Spleen (tissue), 11 donors: ENCODE measurements around the gene CCNB3. TPM values are rescaled to one million over a fixed set of nuclear protein-coding genes. Genes with fewer than 3 reads are reported as not detected.
"Not testable (repeated sequence)": the region's sequence is repeated elsewhere in the genome, so short reads cannot be mapped to it uniquely, and the experiment has no call there.

ENCODE experiments used
- DNase-seq: peaks from one replicate; pipeline ENCODE4 v3.0.0-alpha.2; 2020
- H3K27ac ChIP-seq, 8 donors: fragments of 200-600 bp; sonication (generic) in 7 of 8; 1 replicate in 4 of 8; 2 replicates in 4 of 8; pipeline versions ENCODE4 v1.5.0 to v1.8.0; 2016 to 2021; ENCODE audit warnings: inconsistent platforms in 4 of 8, mild to moderate bottlenecking in 4 of 8, moderate library complexity in 1 of 8
- H3K27me3 ChIP-seq, 7 donors: fragments of 200-600 bp; sonication (generic) in 6 of 7; replicated peaks in 1 of 7; 1 replicate in 4 of 7; 2 replicates in 3 of 7; pipeline versions ENCODE4 v1.5.0 to v1.8.0; 2016 to 2021; ENCODE audit warnings: inconsistent platforms in 3 of 7, mild to moderate bottlenecking in 1 of 7
- H3K36me3 ChIP-seq, 6 donors: fragments of 200-600 bp; sonication (generic) in 5 of 6; 1 replicate in 4 of 6; 2 replicates in 2 of 6; pipeline versions ENCODE4 v1.5.0 to v1.8.0; 2016 to 2021; ENCODE audit warnings: inconsistent platforms in 2 of 6
- H3K4me1 ChIP-seq, 6 donors: fragments of 200-600 bp; sonication (generic) in 5 of 6; 1 replicate in 3 of 6; 2 replicates in 3 of 6; pipeline versions ENCODE4 v1.5.0 to v1.8.0; 2016 to 2021; ENCODE audit warnings: inconsistent platforms in 3 of 6
- H3K4me3 ChIP-seq, 8 donors: fragments of 200-600 bp; sonication (generic) in 7 of 8; 1 replicate in 4 of 8; 2 replicates in 4 of 8; pipeline versions ENCODE4 v1.5.0 to v1.8.0; 2016 to 2021; ENCODE audit warnings: inconsistent platforms in 4 of 8, mild to moderate bottlenecking in 4 of 8, moderate library complexity in 2 of 8
- H3K9me3 ChIP-seq, 8 donors: fragments of 200-600 bp; sonication (generic) in 7 of 8; 1 replicate in 4 of 8; 2 replicates in 4 of 8; pipeline versions ENCODE4 v1.5.0 to v1.8.0; 2016 to 2021; ENCODE audit warnings: inconsistent platforms in 4 of 8
- POLR2A ChIP-seq, 3 donors: fragments of 450-650 bp; IDR thresholded peaks; one replicate each; pipeline ENCODE4 v1.5.1; 2017; ENCODE audit warnings: antibody characterized with exemption in 3 of 3, mild to moderate bottlenecking in 1 of 3
- POLR2AphosphoS5 ChIP-seq, 3 donors: sonication (generic); formaldehyde crosslinking; IDR thresholded peaks; one replicate each; pipeline ENCODE4 v1.5.1; 2017; ENCODE audit warnings: antibody characterized with exemption in 3 of 3
- WGBS, 5 donors: extraction: QIAGEN DNeasy Blood & Tissue Kit in 3 of 5; methylation state at CpG; one replicate each; pipeline versions ENCODE4 v1.1.5 to v1.1.7; 2013 to 2018; 5-methylcytosine and 5-hydroxymethylcytosine counted together
- intact Hi-C: fragments of 100-400 bp; cut with DNase I; formaldehyde crosslinking; loops from one replicate; pipeline ENCODE4 v1.15.0; 2023; ENCODE audit warnings: low total_unique reads
- polyA plus RNA-seq, 3 donors: library from polyadenylated mRNA; stranded (reverse); fragments of 200-250 nt; gene quantifications; one replicate each; pipeline ENCODE4 v1.2.1, GENCODE V29; 2013
- total RNA-seq, 7 donors: library from RNA; depleted of rRNA in 3 of 7; stranded (reverse); fragments of >200 nt in 3 of 7; fragmentation: NEBNext Ultra II Directional in 4 of 7; extraction: Animal tissue kit (Norgen Biotek cat#: 25700) in 4 of 7; gene quantifications; one replicate each; pipeline versions ENCODE4 v1.1.0 to v1.2.1, GENCODE V29; 2016 to 2021
- TF ChIP-seq, protein P1 (sequence below), 11 experiments: fragments of 200-600 bp in 7 of 11; fragments of 450-650 bp in 4 of 11; sonication (generic) in 4 of 11; IDR thresholded peaks in 8 of 11; conservative IDR thresholded peaks in 3 of 11; 1 replicate in 7 of 11; 2 replicates in 4 of 11; pipeline versions ENCODE4 v1.4.0 to v1.8.0; 2016 to 2021; ENCODE audit warnings: antibody characterized with exemption in 11 of 11, inconsistent platforms in 4 of 11, mild to moderate bottlenecking in 1 of 11
- donor health status: healthy with polysubstance abuse.
- donor health status: DM: no; HTN: no; CAD: no; lungs with moderate emphysema.
- donor health status: DM: no; HTN: no; CAD: no.
- donor health status: Bipolar disorder and iron deficiency.
- donor health status: healthy.
- donor health status: DM: no; HTN: no; CAD: no.
- donor health status: DM: yes; HTN: yes; CAD: no.

CCNB3 gene
- total and polyA plus RNA-seq, 10 donors: 0.20 to 2.1 (median 0.84) TPM

DNA sequence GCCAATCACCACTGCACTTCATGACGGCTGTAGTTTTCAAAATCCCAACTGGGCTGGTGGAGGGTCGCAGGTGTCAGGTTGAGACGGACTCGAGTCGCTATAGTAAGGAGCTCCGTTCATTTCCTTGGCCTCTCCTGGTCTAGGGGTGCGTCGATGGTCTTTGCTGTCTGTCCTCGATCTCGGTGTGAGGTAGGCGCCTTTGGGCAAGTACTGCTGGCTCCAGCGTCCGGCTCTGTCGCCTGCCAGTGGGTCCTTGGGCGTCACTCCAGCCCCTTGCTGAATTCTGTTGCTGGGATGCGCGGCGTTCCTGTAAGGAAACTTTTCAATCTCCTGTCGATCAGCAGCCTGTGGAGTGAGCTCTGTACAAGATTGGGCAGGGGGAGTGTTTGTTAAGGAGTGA, 76.7 kb downstream of the CCNB3 start:
- 82 to 94% (median 85%) methylated on average over 5 to 19 of the region's 19 CpGs for WGBS, 5 donors
- DNase-seq: no peak

DNA sequence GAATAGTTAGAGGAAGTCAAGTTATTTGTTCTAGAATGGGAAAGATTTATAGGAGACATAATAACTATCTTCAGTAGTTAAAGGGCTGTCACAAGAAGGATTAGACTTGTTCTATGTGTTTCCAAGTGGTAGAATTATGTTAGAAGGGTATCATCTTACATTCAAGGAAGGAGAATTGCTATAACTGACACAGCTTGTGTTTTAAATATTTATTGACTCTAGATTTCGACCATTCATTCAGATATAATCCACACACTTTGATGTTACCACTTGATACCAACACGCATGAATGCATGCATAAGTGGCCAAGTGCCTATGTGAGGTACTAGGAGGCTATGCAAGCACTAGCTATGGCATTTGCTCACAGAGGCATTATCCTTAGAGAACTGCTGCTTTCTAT, 122.7 kb downstream of the CCNB3 start:
- Histone ChIP-seq H3K4me1 (no peaks in the 10 kb centered on the region), H3K9me3 (peaks cover 0 to 3% (median 0%) of the 10 kb centered on the region in 8 donors), H3K27me3 (no peaks in the 10 kb centered on the region), H3K27ac (no peak overlapping the region), H3K4me3 (no peak overlapping the region), H3K36me3 (no peaks in the 10 kb centered on the region)
- intact Hi-C loops: no loop called here
- TF ChIP-seq POLR2A (IDR thresholded peaks at IDR 0.05): no peak
- no peak for DNase-seq
- WGBS, 5 donors: 57 to 92% (median 90%) methylated on average over 2 of the region's 2 CpGs

More for the DNA sequence above, 76.7 kb downstream of the CCNB3 start:
- H3K36me3 ChIP-seq: no peaks in the 10 kb centered on the region
- H3K4me3 ChIP-seq: no peak overlapping the region
- TF ChIP-seq, protein P1, sequence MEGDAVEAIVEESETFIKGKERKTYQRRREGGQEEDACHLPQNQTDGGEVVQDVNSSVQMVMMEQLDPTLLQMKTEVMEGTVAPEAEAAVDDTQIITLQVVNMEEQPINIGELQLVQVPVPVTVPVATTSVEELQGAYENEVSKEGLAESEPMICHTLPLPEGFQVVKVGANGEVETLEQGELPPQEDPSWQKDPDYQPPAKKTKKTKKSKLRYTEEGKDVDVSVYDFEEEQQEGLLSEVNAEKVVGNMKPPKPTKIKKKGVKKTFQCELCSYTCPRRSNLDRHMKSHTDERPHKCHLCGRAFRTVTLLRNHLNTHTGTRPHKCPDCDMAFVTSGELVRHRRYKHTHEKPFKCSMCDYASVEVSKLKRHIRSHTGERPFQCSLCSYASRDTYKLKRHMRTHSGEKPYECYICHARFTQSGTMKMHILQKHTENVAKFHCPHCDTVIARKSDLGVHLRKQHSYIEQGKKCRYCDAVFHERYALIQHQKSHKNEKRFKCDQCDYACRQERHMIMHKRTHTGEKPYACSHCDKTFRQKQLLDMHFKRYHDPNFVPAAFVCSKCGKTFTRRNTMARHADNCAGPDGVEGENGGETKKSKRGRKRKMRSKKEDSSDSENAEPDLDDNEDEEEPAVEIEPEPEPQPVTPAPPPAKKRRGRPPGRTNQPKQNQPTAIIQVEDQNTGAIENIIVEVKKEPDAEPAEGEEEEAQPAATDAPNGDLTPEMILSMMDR (IDR thresholded peaks at IDR 0.05 in 8 of 11, conservative IDR thresholded peaks at IDR 0.05 in 3 of 11): no peak
- no peak for TF ChIP-seq POLR2AphosphoS5 (IDR thresholded peaks at IDR 0.05)
- TF ChIP-seq POLR2A (IDR thresholded peaks at IDR 0.05): no peak
- H3K27ac ChIP-seq: no peak overlapping the region
- no peaks in the 10 kb centered on the region for H3K9me3 ChIP-seq
- no peaks in the 10 kb centered on the region for H3K27me3 ChIP-seq
- intact Hi-C loops: no loop called here
- H3K4me1 ChIP-seq: no peaks in the 10 kb centered on the region

DNA sequence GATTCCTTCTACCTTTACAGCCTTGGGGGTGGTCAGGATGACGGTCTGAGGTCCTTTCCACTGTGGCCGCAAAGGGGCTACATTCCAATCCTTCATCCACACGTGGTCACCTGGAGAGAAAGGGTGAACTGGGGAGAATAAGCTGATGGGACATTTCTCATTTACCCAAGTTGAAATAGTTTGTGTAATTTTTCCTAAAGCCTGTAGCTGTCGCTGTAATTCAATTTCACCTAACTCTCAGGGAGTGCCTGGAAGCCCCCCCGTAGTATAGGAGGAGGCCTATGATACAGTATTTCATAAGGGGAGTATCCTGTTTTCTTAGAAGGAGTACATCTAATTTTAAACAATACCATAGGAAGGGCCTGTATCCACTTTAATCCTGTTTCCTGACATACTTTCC, 128.1 kb downstream of the CCNB3 start:
- H3K9me3 ChIP-seq, H3K27ac ChIP-seq, DNase-seq, H3K4me3 ChIP-seq, H3K27me3 ChIP-seq, H3K4me1 ChIP-seq, H3K36me3 ChIP-seq, intact Hi-C loops: not testable (repeated sequence)
- 24 to 57% (median 42%) methylated on average over 1 to 5 of the region's 5 CpGs for WGBS, 5 donors

DNA sequence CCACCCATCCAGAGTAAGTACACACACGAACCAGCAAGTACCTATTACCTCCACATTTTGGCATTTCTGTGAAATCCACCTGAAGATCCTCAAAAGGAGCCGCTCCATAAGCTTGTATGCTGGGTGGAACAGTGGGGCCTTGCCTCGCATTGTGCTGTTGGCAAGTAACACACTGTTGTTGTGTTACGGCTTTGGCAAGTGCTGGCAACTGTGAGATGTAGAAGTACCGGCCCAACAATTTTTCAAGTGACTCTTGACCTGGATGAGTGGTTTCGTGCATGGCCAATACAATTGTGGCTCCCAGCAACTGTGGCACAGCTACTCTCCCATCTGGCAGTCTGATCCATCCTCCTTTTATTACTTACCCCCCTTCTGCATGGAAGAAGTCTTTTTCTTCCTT, 128.7 kb downstream of the CCNB3 start:
- H3K4me3 ChIP-seq: no peak overlapping the region
- TF ChIP-seq POLR2AphosphoS5 (IDR thresholded peaks at IDR 0.05): no peak
- TF ChIP-seq, protein P1 (IDR thresholded peaks at IDR 0.05 in 8 of 11, conservative IDR thresholded peaks at IDR 0.05 in 3 of 11): no peak
- TF ChIP-seq POLR2A (IDR thresholded peaks at IDR 0.05): no peak
- WGBS, 5 donors: 64 to 74% (median 69%) methylated on average over 3 to 6 of the region's 6 CpGs
- H3K9me3 ChIP-seq: peaks cover 0 to 3% (median 0%) of the 10 kb centered on the region in 8 donors
- no peaks in the 10 kb centered on the region for H3K27me3 ChIP-seq
- no peaks in the 10 kb centered on the region for H3K36me3 ChIP-seq
- intact Hi-C loops: no loop called here
- no peaks in the 10 kb centered on the region for H3K4me1 ChIP-seq
- DNase-seq: no peak
- H3K27ac ChIP-seq: no peak overlapping the region

DNA sequence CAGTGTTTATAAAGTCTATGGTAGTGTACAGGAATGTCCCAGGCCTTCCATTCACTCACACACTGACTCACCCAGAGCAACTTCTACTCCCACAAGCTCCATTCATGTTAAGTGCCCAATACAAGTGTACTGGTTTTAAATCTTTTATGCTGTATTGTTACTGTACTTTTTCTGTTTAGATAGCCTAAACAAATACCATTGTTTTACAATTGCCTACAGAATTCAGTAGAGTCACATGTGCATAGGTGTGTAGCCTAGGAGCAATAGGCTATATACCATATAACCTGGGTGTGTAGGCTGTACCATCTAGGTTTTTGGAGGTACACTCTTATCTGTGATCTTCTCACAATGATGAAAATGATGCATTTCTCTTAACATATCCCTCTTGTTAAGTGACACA, 139.4 kb downstream of the CCNB3 start:
- TF ChIP-seq, protein P1 (IDR thresholded peaks at IDR 0.05 in 8 of 11, conservative IDR thresholded peaks at IDR 0.05 in 3 of 11): no peak
- no peak for TF ChIP-seq POLR2A (IDR thresholded peaks at IDR 0.05)
- H3K4me1 ChIP-seq: no peaks in the 10 kb centered on the region
- intact Hi-C loops: no loop called here

More for the DNA sequence above, 139.4 kb downstream of the CCNB3 start:
- H3K4me3 ChIP-seq: no peak overlapping the region
- no peaks in the 10 kb centered on the region for H3K9me3 ChIP-seq
- H3K27me3 ChIP-seq: no peaks in the 10 kb centered on the region
- H3K36me3 ChIP-seq: no peaks in the 10 kb centered on the region
- no peak for DNase-seq
- no peak overlapping the region for H3K27ac ChIP-seq
